Measurements from ENCODE around the gene TMX4. TPM values are rescaled to one million over a fixed set of nuclear protein-coding genes. Genes with fewer than 3 reads are reported as not detected.

TMX4 gene
- total and polyA plus RNA-seq, 2 of the 8 experiments (the other 6 are each of a cell fraction or from before 2014, with no cell fraction given), result 2.1 to 7.8 TPM

- TF ChIP-seq CBX5 (IDR thresholded peaks at IDR 0.05; ENCODE audit: low read depth, low read length), result no peak
- TF ChIP-seq CHD2 (IDR thresholded peaks at IDR 0.05; ENCODE audit: low read length), result no peak
- TF ChIP-seq ATF2 (IDR thresholded peaks at IDR 0.05; ENCODE audit: low read length), result no peak
- TF ChIP-seq JUN (IDR thresholded peaks at IDR 0.05; ENCODE audit: low read depth, low read length), result no peak
- TF ChIP-seq E2F6 (IDR thresholded peaks at IDR 0.05), result peak; percentile 10; the same call in 1 of the 2 replicates
- TF ChIP-seq JUND (IDR thresholded peaks at IDR 0.05; ENCODE audit: low read length), result no peak
- TF ChIP-seq HDAC6 (IDR thresholded peaks at IDR 0.05; ENCODE audit: low read depth, low read length), result no peak
- TF ChIP-seq RAD21 (IDR thresholded peaks at IDR 0.05 in 1 of 2, conservative IDR thresholded peaks at IDR 0.05 in 1 of 2; ENCODE audit: low read depth in 2 of 2, low read length in 2 of 2), result no peak
- TF ChIP-seq BRCA1 (IDR thresholded peaks at IDR 0.05; ENCODE audit: low read depth, low read length), result no peak
- TF ChIP-seq SIN3A (conservative IDR thresholded peaks at IDR 0.05 in 1 of 2, IDR thresholded peaks at IDR 0.05 in 1 of 2; ENCODE audit: low read depth in 1 of 2, low read length in 2 of 2), result peak in 1 of 2 experiments; percentile 22; a peak in 1 of 4 replicates
- TF ChIP-seq SAP30 (IDR thresholded peaks at IDR 0.05; ENCODE audit: insufficient read depth, insufficient replicate concordance, low read length), result peak; percentile 47
- peak; percentile 84 for TF ChIP-seq TBP (IDR thresholded peaks at IDR 0.05; ENCODE audit: low read depth, low read length)
- no peak for TF ChIP-seq FOSL1 (IDR thresholded peaks at IDR 0.05; ENCODE audit: insufficient read depth, low read depth, low read length)
- no peak for TF ChIP-seq TEAD4 (IDR thresholded peaks at IDR 0.05; ENCODE audit: low read depth, low read length)
- TF ChIP-seq POLR2AphosphoS5 (IDR thresholded peaks at IDR 0.05; ENCODE audit: low read depth, low read length), result peak; percentile 88
- TF ChIP-seq YY1 (IDR thresholded peaks at IDR 0.05; ENCODE audit: low read depth, low read length), result peak; percentile 86; the same call in 1 of the 2 replicates
- peak; percentile 94 for TF ChIP-seq ASH2L (IDR thresholded peaks at IDR 0.05; ENCODE audit: low read length)
- peak; percentile 56; the same call in 1 of the 2 replicates for TF ChIP-seq CREB1 (IDR thresholded peaks at IDR 0.05)
- TF ChIP-seq RFX5 (IDR thresholded peaks at IDR 0.05; ENCODE audit: borderline replicate concordance, low read depth, low read length), result no peak; the same call in 1 of the 2 replicates
- no peak for TF ChIP-seq CTBP2 (IDR thresholded peaks at IDR 0.05; ENCODE audit: borderline replicate concordance, insufficient read depth, insufficient read length, low read length)
- no peak for TF ChIP-seq NANOG (IDR thresholded peaks at IDR 0.05; ENCODE audit: insufficient read depth, low read depth, low read length, poor library complexity, severe bottlenecking)
- TF ChIP-seq SP1 (IDR thresholded peaks at IDR 0.05; ENCODE audit: low read depth, low read length), result no peak
Observed at GRCh38 chr20:8019246-8019997, at the start of gene TMX4 (continued).

Data from H1 (cell line).